Measurements from ENCODE around the gene PPIP5K1.

The PPIP5K1 gene

DNA sequence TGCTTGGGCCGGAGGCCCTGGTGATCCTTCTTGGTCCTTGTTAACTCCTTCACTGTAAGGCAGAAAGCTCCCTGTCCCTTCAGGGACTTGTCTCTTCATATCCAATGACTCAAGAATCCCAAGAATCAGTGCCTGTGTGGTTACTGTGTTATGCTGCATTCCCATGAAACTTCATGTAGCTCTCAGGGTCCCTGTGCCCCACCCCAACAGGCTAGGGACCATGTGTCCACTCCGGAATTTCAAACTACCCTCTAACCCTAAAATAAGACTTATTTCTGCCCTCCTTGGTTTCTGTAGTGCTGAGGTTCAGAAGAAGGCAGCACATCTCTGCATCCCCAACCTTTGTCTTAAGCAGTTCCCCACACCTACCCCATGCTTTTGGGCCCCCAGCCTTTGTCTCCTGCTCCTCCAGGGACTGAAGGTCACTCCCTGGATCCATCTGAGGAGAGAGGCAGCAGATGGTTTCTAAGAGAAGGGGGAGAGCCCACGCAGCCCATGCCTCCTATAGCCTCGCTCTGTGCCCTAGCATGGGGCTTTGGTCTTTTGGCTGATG, 73.1 kb downstream of the PPIP5K1 start:
- no peak for DNase-seq
- no peak for TF ChIP-seq POLR2A (IDR thresholded peaks at IDR 0.05; ENCODE audit: low read length)

DNA sequence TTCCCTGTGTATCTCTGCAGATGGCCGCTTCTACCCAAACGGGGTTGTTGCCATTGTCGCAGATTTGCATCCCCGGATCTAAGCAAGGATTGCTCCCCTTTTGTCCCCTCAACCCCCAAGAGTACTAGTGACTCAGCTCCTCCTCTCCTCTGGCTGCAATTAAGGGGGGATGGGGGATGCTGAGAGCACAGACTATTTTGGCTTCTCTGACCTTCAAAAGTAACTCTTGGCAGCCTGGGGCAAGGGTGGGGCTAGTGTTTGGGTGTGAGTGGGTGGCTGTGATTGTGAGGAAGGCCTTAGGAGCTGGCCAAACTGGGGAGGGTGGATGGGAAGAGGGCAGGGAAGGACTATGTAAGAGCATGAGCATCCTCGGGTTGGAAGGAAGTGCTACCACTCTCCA, 73.8 kb downstream of the PPIP5K1 start:
- no peak for DNase-seq

DNA sequence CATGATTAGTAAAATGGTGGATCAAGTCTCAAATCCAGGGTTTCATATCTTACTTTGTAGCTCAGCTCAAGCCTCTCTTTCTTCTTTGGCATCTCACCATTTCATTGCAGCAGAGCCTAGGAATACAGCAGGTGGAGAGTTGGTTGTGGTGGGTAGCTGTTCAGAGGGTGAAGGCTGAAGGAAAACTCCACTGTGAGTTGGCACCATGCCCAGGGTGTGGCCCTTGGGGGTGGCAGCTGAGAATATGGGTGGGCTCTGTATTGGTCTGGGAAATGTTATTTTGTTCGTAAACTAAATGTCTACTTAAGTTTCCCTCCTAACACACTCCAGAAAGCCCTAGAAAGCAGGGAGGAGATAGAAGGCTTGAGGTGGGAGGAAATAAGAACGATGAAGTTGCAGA, 74.3 kb downstream of the PPIP5K1 start:
- peak in 1 of 2 experiments; percentile 22 for DNase-seq
- TF ChIP-seq POLR2A (IDR thresholded peaks at IDR 0.05; ENCODE audit: low read length) (no peak), GATA1 (IDR thresholded peaks at IDR 0.05; ENCODE audit: low read depth, low read length) (no peak)

More for the DNA sequence above, 73.8 kb downstream of the PPIP5K1 start:
- TF ChIP-seq GATA1 (IDR thresholded peaks at IDR 0.05; ENCODE audit: low read depth, low read length): no peak
- no peak for TF ChIP-seq POLR2A (IDR thresholded peaks at IDR 0.05; ENCODE audit: low read length)

DNA sequence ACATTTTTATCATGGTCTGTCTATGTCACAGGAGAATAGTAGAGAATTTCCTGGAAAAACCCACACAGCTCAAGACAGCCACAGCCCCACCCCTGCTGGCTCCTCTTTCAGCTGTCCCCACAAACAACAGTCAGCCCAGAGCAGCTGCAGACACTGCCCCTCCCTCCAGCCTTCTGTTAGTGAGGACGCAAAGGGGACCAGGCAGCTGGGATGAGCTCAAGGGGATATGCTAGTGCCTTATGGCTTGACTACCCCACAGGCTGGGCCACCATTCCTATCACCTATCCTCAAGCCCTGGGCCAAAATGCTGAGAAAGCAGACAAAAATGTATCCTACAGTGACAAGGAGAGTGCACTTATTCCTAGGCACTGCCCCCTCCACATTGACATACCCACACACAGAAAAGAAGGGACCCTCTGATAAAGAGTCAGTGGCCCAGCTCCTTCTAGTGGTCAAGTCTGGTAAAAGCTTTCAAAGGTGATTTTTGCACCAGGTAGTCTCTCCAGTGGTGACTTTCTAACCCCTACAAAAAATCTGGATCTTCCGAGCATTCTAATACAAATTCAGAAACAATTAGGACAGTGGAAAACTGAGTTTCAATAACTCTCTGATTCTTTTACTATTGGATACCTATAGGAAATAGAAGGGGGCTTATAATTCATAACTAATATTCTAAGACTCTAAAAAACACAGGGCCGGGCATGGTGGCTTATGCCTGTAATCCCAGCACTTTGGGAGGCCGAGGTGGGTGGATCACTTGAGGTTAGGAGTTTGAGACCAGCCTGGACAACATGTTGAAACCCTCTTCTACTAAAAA, 75.6 kb downstream of the PPIP5K1 start:
- peak; percentile 10 for TF ChIP-seq POLR2A (IDR thresholded peaks at IDR 0.05; ENCODE audit: low read length)
- no peak for TF ChIP-seq GATA1 (IDR thresholded peaks at IDR 0.05; ENCODE audit: low read depth, low read length)
- DNase-seq: peak; percentile 63 to 69

DNA sequence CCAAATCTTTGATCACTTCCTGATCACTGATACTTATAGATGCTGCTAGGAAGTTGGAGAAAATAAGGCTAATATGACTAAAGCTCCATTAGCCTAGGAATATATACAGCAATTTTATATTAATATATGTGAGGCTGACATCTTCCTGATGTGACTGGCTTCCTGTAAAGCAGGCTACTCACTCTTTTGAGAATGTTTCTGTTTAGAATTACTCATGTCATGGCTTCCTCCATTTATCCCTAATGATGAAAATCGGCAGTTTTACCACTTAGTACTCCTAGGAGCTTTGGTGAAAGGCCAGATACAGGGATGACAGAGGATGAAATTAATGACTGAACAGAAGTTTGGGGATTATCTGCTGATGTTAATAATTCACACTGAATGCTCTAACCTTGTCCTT, 76.5 kb downstream of the PPIP5K1 start:
- TF ChIP-seq GATA1 (IDR thresholded peaks at IDR 0.05; ENCODE audit: low read depth, low read length): no peak
- TF ChIP-seq POLR2A (IDR thresholded peaks at IDR 0.05; ENCODE audit: low read length): no peak

DNA sequence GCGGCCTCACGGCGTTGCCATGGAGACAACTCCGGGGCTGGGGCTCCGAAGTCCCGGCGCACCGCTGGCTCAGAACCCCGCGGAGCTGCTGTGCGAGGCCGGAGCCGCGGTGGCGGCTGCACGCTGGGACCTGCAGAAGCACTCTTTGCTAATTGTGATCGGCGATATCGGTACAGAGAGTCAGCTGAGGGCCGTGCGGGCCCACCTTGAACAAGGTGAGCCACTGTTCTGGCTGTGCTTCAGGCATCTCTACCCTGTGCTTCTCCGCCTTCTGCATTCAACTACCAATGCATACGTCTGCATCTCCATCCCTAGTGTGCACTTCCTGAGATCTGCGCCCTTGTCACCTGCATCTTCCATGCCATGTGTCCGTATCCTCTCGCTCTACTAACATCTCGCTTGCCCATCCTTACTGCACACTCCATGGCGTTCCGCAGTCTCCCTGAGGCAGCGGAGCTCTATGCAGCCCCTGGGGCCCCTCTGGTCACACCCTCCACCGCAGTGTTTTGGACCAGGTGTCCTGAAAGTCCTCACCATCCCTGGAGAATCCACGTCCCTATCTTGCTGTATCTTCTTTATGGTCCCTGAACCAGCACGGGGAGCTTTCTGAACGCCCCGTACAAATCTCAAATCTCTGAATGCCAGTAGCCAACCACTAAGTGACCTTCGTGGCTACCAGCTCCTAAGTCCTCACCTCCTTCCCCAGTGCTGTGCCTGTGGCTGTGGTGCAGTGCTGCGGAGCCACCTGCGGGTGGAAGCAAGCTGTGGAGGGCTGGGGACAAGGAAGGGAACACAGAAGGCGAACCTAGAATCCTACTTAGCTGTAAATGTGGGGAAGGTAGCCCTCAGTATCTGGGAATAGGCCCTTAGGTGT, 78.8 kb downstream of the PPIP5K1 start:
- TF ChIP-seq POLR2A (IDR thresholded peaks at IDR 0.05; ENCODE audit: low read length) (peak; percentile 47), GATA1 (IDR thresholded peaks at IDR 0.05; ENCODE audit: low read depth, low read length) (no peak)
- DNase-seq: peak; percentile 53 to 54

More for the DNA sequence above, 76.5 kb downstream of the PPIP5K1 start:
- no peak for DNase-seq

DNA sequence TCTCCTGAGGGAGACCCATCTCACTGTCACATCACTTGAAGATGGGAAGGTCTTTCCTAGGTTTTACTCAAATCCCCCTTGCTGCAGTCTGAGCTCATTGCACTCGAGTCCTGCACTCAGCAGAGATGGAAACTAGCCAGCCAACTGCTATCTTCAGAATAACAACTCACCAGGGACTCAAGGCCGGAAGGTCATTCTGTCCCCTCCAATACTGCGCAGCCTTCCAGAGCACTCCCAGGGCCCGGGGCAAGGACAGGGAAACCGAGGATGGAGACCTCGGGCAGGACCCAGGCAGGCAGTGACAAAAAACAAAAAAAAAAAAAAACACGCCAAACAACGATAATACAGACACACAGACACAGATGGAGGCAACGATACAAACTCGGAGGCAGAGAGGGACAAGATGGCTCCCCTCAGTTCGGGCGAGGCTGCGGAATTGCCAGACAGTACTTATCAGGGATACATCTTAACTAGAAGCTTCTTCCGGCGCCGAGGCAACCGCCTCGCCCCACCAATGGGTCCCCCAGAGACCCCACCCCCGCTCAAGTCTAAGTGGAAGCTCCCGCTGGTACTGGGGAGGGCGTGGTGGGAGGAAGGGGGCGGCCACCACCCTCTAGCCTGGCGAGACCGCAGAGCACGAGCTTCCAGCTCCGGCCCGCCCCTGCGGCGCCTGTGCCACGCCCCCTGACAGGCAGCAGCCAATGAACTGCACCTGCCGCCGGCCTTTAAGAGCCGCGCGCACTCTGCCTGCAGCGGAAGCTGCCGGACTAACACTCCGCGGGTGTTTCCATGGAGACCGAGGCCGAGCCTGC, 79.6 kb downstream of the PPIP5K1 start:
- peak; percentile 99 to 100 for DNase-seq
- TF ChIP-seq GATA1 (IDR thresholded peaks at IDR 0.05; ENCODE audit: low read depth, low read length): peak; percentile 13
- peak; percentile 89 for TF ChIP-seq POLR2A (IDR thresholded peaks at IDR 0.05; ENCODE audit: low read length)

DNA sequence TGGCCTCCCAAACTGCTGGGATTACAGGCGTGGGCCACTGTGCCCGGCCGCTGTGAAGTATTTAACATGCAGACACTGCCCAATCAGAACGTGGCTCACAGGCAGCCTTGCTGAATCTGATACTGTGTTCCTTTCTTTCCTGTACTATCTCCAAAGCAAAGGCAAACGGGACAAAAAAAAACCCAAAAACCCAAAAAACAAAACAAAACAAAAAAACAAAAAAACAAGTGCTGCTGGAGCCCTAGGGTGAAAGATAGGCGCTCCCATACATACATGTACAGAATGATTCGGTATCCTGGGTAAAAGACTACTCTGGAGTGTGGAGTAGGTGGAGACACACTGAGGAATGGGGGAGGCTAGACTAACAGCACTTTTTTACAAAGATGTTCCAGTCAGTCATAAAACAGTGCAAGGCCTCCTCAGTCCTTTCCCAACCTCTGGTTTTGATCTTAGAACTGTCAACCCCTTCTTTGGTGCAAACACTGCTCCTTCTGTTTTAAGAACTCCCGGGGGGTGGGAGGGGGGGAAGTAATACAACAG, 80.3 kb downstream of the PPIP5K1 start:
- DNase-seq: peak; percentile 58 to 63
- TF ChIP-seq POLR2A (IDR thresholded peaks at IDR 0.05; ENCODE audit: low read length) (no peak), GATA1 (IDR thresholded peaks at IDR 0.05; ENCODE audit: low read depth, low read length) (no peak)

DNA sequence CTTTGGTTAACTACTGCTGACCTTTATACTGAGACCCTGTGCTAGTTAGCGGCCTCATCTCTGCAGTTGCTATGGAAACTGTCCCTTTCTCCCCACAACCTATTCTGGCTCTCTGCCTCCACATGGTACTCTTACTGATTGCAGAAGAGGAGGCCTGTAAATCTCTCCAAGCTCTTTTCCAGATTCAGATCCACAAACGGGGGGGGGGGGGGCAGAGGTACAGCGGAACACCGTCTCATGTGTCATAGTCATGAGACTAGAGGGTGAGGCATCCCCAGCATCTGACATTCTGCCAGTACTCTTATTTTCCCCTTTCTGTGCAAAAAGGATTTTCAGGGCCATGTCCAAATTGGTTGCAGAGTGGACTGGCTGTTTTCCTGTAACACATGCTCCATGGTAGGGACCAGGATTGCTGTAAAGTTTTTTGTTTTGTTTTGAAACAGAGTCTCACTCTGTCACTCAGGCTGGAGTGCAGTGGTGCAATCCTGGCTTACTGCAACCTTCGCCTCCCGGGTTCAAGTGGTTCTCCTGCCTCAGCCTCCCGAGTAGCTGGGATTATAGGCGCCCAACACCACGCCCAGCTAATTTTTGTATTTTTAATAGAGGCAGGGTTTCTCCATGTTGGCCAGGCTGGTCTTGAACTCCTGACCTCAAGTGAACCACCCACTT, 80.9 kb downstream of the PPIP5K1 start:
- TF ChIP-seq GATA1 (IDR thresholded peaks at IDR 0.05; ENCODE audit: low read depth, low read length) (no peak), POLR2A (IDR thresholded peaks at IDR 0.05; ENCODE audit: low read length) (no peak)
- peak; percentile 25 to 39 for DNase-seq

DNA sequence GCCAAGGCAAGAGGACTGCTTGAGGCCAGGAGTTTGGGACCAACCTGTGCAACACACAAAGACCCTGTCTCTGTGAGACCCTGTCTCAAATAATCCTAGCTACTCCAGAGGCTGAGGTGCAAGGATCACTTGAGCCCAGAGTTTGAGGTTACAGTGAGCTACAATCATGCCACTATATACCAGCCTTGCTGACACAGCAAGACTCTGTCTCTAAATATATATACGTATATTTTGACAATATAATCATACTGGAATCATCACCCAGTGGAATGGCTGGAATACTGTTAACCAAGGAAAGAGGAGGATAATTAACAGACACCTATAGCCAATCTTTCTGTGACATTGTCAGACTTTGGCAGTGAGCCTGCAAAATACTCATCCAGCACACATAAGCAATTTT, 81.6 kb downstream of the PPIP5K1 start:
- TF ChIP-seq GATA1 (IDR thresholded peaks at IDR 0.05; ENCODE audit: low read depth, low read length) (no peak), POLR2A (IDR thresholded peaks at IDR 0.05; ENCODE audit: low read length) (no peak)
- peak in 1 of 2 experiments; percentile 34 for DNase-seq

DNA sequence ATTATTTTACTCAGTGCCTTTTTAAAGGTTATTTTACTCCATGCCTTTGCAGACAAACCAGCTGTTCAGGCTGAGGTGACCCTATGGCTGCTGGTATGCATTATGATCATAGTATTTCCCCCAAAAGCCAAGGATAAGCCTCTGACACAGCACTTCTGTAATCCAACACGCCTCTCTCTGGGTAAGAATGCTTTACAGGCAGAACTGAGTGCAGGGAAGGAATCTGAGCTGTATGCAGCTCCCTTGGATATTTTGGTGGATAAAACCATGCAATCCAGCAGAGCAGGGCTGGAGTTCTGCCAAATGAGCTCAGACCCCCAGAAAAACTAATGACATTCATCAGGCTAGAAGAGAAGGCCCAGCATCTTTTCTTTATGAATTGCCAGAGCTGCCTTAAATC, 84.3 kb downstream of the PPIP5K1 start:
- peak; percentile 31 to 34 for DNase-seq
- TF ChIP-seq POLR2A (IDR thresholded peaks at IDR 0.05; ENCODE audit: low read length) (no peak), GATA1 (IDR thresholded peaks at IDR 0.05; ENCODE audit: low read depth, low read length) (no peak)

DNA sequence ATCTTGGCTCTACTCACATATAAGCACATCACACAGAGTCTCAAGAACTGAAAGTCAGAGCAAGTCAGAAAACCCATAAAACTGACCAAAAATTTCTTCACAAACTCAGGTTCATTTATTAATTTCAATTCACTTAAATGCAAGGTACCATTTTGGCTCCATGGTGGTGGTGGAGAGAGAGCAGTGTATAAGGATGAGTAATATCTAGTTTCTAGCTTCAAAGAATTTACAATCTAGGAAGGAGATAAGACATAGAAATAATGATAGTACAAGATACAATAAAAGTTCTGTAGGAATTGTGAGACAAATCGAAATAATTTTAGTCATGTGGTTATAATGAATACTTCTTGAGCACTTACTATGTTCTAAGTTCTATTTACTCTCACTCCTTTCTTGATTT, 90.4 kb downstream of the PPIP5K1 start:
- TF ChIP-seq GATA1 (IDR thresholded peaks at IDR 0.05; ENCODE audit: low read depth, low read length): no peak
- no peak for TF ChIP-seq POLR2A (IDR thresholded peaks at IDR 0.05; ENCODE audit: low read length)
- DNase-seq: no peak

DNA sequence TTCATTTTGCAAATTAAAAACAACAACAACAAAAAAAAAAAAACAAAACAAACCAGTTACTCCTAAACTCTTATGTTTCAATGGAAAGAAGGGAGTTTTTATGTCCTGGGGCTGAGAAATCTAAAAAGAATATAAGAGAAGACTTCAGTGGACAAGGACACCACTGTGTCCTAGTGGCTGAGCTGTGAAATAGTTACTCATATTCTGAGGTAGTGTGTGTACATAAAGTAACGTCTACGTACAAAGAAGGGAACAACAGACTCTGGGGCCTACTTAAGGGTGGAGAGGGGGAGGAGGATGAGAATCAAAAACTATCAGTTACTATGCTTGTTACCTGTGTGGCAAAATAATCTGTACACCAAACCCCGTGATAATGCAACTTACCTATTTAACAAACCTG, 91.0 kb downstream of the PPIP5K1 start:
- TF ChIP-seq POLR2A (IDR thresholded peaks at IDR 0.05; ENCODE audit: low read length): no peak
- no peak for TF ChIP-seq GATA1 (IDR thresholded peaks at IDR 0.05; ENCODE audit: low read depth, low read length)
- DNase-seq: no peak

Data from erythroblast (primary cell).